A549 (cell line): ENCODE measurements around the gene NDEL1.

Experiments used
- FOSL2 ChIP-seq, 2 experiments: fragments of 450-650 bp in 1 of 2; fragments of >200 bp in 1 of 2; sonication (Bioruptor Twin) in 1 of 2; formaldehyde crosslinking; IDR thresholded peaks; 2 replicates each; pipeline versions ENCODE4 v1.5.0 to v1.6.1; 2016 to 2020; ENCODE audit warnings: mild to moderate bottlenecking in 1 of 2, moderate library complexity in 1 of 2
- NR3C1 ChIP-seq: fragments of >200 bp; sonication (Bioruptor Twin); formaldehyde crosslinking; IDR thresholded peaks from 3 replicates; pipeline ENCODE4 v1.6.1; 2017
- RAD21 ChIP-seq, 2 experiments: fragments of >200 bp in 1 of 2; sonication (Bioruptor Twin) in 1 of 2; formaldehyde crosslinking in 1 of 2; IDR thresholded peaks in 1 of 2; conservative IDR thresholded peaks in 1 of 2; 2 replicates in 1 of 2; 3 replicates in 1 of 2; pipeline ENCODE4 v1.6.1; 2012 to 2018; ENCODE audit warnings: inconsistent platforms in 1 of 2
- TF ChIP-seq, protein P1 (sequence below): fragments of >200 bp; sonication (Bioruptor Twin); formaldehyde crosslinking; IDR thresholded peaks from 3 replicates; pipeline ENCODE4 v1.5.1; 2016
- TF ChIP-seq, protein P2 (sequence below): fragments of 250-450 bp; sonication (Bioruptor Pico); IDR thresholded peaks from 2 replicates; pipeline ENCODE4 v1.5.0; 2021; ENCODE audit warnings: mild to moderate bottlenecking, moderate library complexity, borderline replicate concordance
- TF ChIP-seq, protein P3 (sequence below): fragments of 450-650 bp; IDR thresholded peaks from 2 replicates; pipeline ENCODE4 v1.6.1; 2014; ENCODE audit warnings: antibody characterized with exemption

DNA sequence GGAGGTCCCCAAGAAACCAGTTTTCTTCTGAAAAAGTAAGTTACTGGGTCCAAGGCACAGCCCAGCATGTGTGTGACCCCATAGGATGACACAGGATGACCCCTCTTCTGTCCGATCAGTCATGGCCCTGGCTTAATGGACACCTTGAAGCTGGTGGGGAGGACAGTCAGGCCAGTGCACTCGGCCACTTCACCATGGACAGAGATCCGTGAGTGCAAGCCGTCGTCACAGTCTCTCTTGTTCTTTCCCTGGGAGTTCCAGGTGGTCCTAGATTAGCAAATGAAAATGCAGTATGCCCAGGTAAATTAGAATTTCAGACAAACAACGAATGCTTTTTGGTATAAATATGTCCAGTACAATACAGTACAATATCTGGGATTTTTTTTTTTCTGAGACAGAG, 36.7 kb upstream of the NDEL1 start:
- TF ChIP-seq, protein P1, sequence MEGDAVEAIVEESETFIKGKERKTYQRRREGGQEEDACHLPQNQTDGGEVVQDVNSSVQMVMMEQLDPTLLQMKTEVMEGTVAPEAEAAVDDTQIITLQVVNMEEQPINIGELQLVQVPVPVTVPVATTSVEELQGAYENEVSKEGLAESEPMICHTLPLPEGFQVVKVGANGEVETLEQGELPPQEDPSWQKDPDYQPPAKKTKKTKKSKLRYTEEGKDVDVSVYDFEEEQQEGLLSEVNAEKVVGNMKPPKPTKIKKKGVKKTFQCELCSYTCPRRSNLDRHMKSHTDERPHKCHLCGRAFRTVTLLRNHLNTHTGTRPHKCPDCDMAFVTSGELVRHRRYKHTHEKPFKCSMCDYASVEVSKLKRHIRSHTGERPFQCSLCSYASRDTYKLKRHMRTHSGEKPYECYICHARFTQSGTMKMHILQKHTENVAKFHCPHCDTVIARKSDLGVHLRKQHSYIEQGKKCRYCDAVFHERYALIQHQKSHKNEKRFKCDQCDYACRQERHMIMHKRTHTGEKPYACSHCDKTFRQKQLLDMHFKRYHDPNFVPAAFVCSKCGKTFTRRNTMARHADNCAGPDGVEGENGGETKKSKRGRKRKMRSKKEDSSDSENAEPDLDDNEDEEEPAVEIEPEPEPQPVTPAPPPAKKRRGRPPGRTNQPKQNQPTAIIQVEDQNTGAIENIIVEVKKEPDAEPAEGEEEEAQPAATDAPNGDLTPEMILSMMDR, result no peak
- TF ChIP-seq, protein P2, sequence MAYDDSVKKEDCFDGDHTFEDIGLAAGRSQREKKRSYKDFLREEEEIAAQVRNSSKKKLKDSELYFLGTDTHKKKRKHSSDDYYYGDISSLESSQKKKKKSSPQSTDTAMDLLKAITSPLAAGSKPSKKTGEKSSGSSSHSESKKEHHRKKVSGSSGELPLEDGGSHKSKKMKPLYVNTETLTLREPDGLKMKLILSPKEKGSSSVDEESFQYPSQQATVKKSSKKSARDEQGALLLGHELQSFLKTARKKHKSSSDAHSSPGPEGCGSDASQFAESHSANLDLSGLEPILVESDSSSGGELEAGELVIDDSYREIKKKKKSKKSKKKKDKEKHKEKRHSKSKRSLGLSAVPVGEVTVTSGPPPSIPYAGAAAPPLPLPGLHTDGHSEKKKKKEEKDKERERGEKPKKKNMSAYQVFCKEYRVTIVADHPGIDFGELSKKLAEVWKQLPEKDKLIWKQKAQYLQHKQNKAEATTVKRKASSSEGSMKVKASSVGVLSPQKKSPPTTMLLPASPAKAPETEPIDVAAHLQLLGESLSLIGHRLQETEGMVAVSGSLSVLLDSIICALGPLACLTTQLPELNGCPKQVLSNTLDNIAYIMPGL (CRISPR knock-in tag), result no peak
- TF ChIP-seq, protein P3, sequence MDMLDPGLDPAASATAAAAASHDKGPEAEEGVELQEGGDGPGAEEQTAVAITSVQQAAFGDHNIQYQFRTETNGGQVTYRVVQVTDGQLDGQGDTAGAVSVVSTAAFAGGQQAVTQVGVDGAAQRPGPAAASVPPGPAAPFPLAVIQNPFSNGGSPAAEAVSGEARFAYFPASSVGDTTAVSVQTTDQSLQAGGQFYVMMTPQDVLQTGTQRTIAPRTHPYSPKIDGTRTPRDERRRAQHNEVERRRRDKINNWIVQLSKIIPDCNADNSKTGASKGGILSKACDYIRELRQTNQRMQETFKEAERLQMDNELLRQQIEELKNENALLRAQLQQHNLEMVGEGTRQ, result no peak
- TF ChIP-seq RAD21 (conservative IDR thresholded peaks at IDR 0.05 in 1 of 2, IDR thresholded peaks at IDR 0.05 in 1 of 2) (no peak), NR3C1 (no peak), FOSL2 (IDR thresholded peaks at IDR 0.05) (no peak), FOSL2 (CRISPR knock-in tag; IDR thresholded peaks at IDR 0.05) (no peak)
